Spinal cord (tissue), 10 donors: ENCODE results near the gene RAB31. TPM values are rescaled to one million over a fixed set of nuclear protein-coding genes. Genes with fewer than 3 reads are reported as not detected.

Experiments used
- DNase-seq, 6 donors: peaks; one replicate each; pipeline versions ENCODE4 v3.0.0 to v3.0.0-alpha.2; 2013 to 2015; ENCODE audit warnings: low spot score in 6 of 6, low read depth in 4 of 6
- H3K27ac ChIP-seq: one replicate; pipeline ENCODE4 v1.5.1; 2013; ENCODE audit warnings: low read depth, low read length, control low read depth
- H3K27me3 ChIP-seq: one replicate; pipeline ENCODE4 v1.6.1; 2013; ENCODE audit warnings: low read length; ENCODE audit not compliant: control insufficient read depth, insufficient read depth
- H3K36me3 ChIP-seq: one replicate; pipeline ENCODE4 v1.6.1; 2013; ENCODE audit warnings: low read length; ENCODE audit not compliant: control insufficient read depth, insufficient read depth
- H3K4me1 ChIP-seq: one replicate; pipeline ENCODE4 v1.6.1; 2013; ENCODE audit warnings: low read length; ENCODE audit not compliant: control insufficient read depth, insufficient read depth
- H3K4me3 ChIP-seq: one replicate; pipeline ENCODE4 v1.5.1; 2013; ENCODE audit warnings: low read depth, low read length, control low read depth
- H3K9me3 ChIP-seq: one replicate; pipeline ENCODE4 v1.6.1; 2013; ENCODE audit warnings: low read length; ENCODE audit not compliant: control insufficient read depth, insufficient read depth
- WGBS: methylation state at CpG from one replicate; pipeline ENCODE4 v1.1.5; 2013; ENCODE audit warnings: missing lambda C conversion rate; ENCODE audit not compliant: insufficient coverage; 5-methylcytosine and 5-hydroxymethylcytosine counted together
- polyA plus RNA-seq, 2 donors: library from polyadenylated mRNA; unstranded; fragments of 120-200 nt; gene quantifications; one replicate each; pipeline ENCODE4 v1.2.1, GENCODE V29; 2013; ENCODE audit not compliant: insufficient read length in 2 of 2
- small RNA-seq: library from RNA; depleted of rRNA; stranded (forward); fragments of <200 nt; gene quantifications from one replicate; pipeline ENCODE3, GENCODE V24; 2014; ENCODE audit warnings: low replicate concordance
- total RNA-seq, 2 donors: library from RNA; depleted of rRNA in 1 of 2; stranded (reverse); fragments of 120-200 nt in 1 of 2; fragments of >200 nt in 1 of 2; gene quantifications; one replicate each; pipeline versions ENCODE4 v1.2.3 to v1.2.4, GENCODE V29; 2013 to 2014
- donor health status: healthy.

RAB31 gene
- total and polyA plus RNA-seq, 4 donors = 59.0 to 172 (median 95.9) TPM

- 100% methylated on average over 3 of the region's 3 CpGs for whole genome bisulfite sequencing
- no peak overlapping the region for H3K4me3 ChIP-seq
These were observed 198.4 kb downstream of the RAB31 start for GRCh38 chr18:9906481-9906880.

GRCh38 chr18:9907867-9908266 lies 199.8 kb downstream of the RAB31 start:
- Histone ChIP-seq H3K36me3 (no peaks in the 10 kb centered on the region), H3K9me3 (no peaks in the 10 kb centered on the region), H3K4me1 (no peaks in the 10 kb centered on the region), H3K27ac (no peak overlapping the region), H3K27me3 (no peaks in the 10 kb centered on the region), H3K4me3 (no peak overlapping the region)
- no peak for DNase-seq
- no CpG with 5 or more reads among the region's 4 CpGs for whole genome bisulfite sequencing

More at GRCh38 chr18:9906481-9906880, 198.4 kb downstream of the RAB31 start:
- no peaks in the 10 kb centered on the region for H3K36me3 ChIP-seq
- no peaks in the 10 kb centered on the region for H3K9me3 ChIP-seq
- H3K27ac ChIP-seq = no peak overlapping the region
- H3K27me3 ChIP-seq = no peaks in the 10 kb centered on the region
- no peak for DNase-seq
- H3K4me1 ChIP-seq = no peaks in the 10 kb centered on the region

GRCh38 chr18:9910071-9910470 lies 202.0 kb downstream of the RAB31 start:
- no peak overlapping the region for H3K27ac ChIP-seq
- H3K27me3 ChIP-seq = no peaks in the 10 kb centered on the region
- H3K9me3 ChIP-seq = no peaks in the 10 kb centered on the region
- no peaks in the 10 kb centered on the region for H3K36me3 ChIP-seq
- no peak overlapping the region for H3K4me3 ChIP-seq
- no peak for DNase-seq
- no peaks in the 10 kb centered on the region for H3K4me1 ChIP-seq

- WGBS = no CpG with 5 or more reads among the region's 2 CpGs
- Histone ChIP-seq H3K27ac (no peak overlapping the region), H3K4me1 (no peaks in the 10 kb centered on the region), H3K36me3 (no peaks in the 10 kb centered on the region), H3K9me3 (no peaks in the 10 kb centered on the region), H3K27me3 (no peaks in the 10 kb centered on the region), H3K4me3 (no peak overlapping the region)
- no peak for DNase-seq
These were observed 202.6 kb downstream of the RAB31 start for GRCh38 chr18:9910661-9911060.

GRCh38 chr18:9911226-9911625 lies 203.1 kb downstream of the RAB31 start:
- 83% methylated on average over 1 of the region's 5 CpGs for WGBS
- Histone ChIP-seq H3K27me3 (no peaks in the 10 kb centered on the region), H3K4me3 (no peak overlapping the region), H3K4me1 (no peaks in the 10 kb centered on the region), H3K27ac (no peak overlapping the region), H3K36me3 (no peaks in the 10 kb centered on the region), H3K9me3 (no peaks in the 10 kb centered on the region)
- DNase-seq = no peak

Small RNA genes lying within 50 kb of the gene (small RNA-seq; reads per million reads assigned to genes)
- gene RN7SL862P (not detected), gene RNA5SP449 (not detected)

Other genes with a start within 250 kb of the RAB31 start
- 10 to 100 TPM; 35.4 to 51.6 TPM for gene RALBP1, start 232.8 kb upstream of the RAB31 start, total RNA-seq
- gene RALBP1, start 232.8 kb upstream of the RAB31 start, polyA plus RNA-seq = 10 to 100 TPM; 32.2 to 33.9 TPM
- gene PPP4R1, start 93.7 kb upstream of the RAB31 start, total RNA-seq = 100 to 1,000 TPM in 1 of 2 donors, 10 to 100 TPM in 1; 87.2 to 105 TPM
- 10 to 100 TPM; 88.4 to 96.6 TPM for gene PPP4R1, start 93.7 kb upstream of the RAB31 start, polyA plus RNA-seq
- gene TXNDC2, start 177.7 kb downstream of the RAB31 start, total RNA-seq = under 1 TPM in 1 of 2 donors, not detected in 1; 0.17 TPM
- gene TXNDC2, start 177.7 kb downstream of the RAB31 start, polyA plus RNA-seq = under 1 TPM; 0.27 to 0.35 TPM
- gene VAPA, start 205.7 kb downstream of the RAB31 start, total RNA-seq = 100 to 1,000 TPM; 259 to 279 TPM
- 100 to 1,000 TPM; 260 to 313 TPM for gene VAPA, start 205.7 kb downstream of the RAB31 start, polyA plus RNA-seq